GM12878 (cell line): ENCODE data around the gene NUMA1. TPM values are rescaled to one million over a fixed set of nuclear protein-coding genes. Genes with fewer than 3 reads are reported as not detected.

Experiments used
- ATAC-seq: fragments of 200-7000 bp; cut with Tn5 transposase; 3 replicates; pipeline ENCODE4 v1.9.1; 2020; ENCODE audit warnings: mild to moderate bottlenecking, moderate library complexity
- BruUV-seq: library from RNA; stranded (reverse); fragments of 400-500 nt; replicated peaks from 2 replicates; lab custom pipeline; 2021; lab: Mats Ljungman, UMichigan
- CTCF ChIA-PET: fragments of 300-600 bp; sonication (Branson Sonifier 250); formaldehyde crosslinking; extraction: SDS; loops from one replicate; lab custom pipeline; 2021; ENCODE audit warnings: inconsistent platforms; lab: Yijun Ruan, JAX
- POLR2A ChIA-PET: fragments of 350-600 bp; formaldehyde crosslinking; extraction: SDS; loops from one replicate; lab custom pipeline; 2021; ENCODE audit warnings: inconsistent platforms; lab: Charles Lee
- RAD21 ChIA-PET: fragments of 300-600 bp; sonication (Branson Sonifier 250); formaldehyde crosslinking; loops from one replicate; lab custom pipeline; 2023; ENCODE audit warnings: antibody characterized with exemption; ENCODE audit not compliant: unreplicated experiment; lab: Charles Lee
- SMC1A ChIA-PET: fragments of 300-600 bp; sonication (Branson Sonifier 250); formaldehyde crosslinking; loops from one replicate; lab custom pipeline; 2023; ENCODE audit not compliant: unreplicated experiment, uncharacterized antibody; lab: Charles Lee
- DNase-seq: peaks from one replicate; pipeline ENCODE4 v3.0.0-alpha.2; 2011; ENCODE audit warnings: low read depth, low spot score
- FAIRE-seq: peaks from 3 replicates; lab custom pipeline; 2011; peaks lifted over from hg19 to GRCh38; lab: Jason Lieb, UNC
- H2AFZ ChIP-seq: 2 replicates; pipeline ENCODE4 v1.6.0; 2011; ENCODE audit warnings: low read depth, low read length, control low read depth; ENCODE audit not compliant: control insufficient read depth
- H3K27ac ChIP-seq: 2 replicates; pipeline ENCODE4 v1.5.1; 2011; ENCODE audit warnings: control low read depth; ENCODE audit not compliant: control insufficient read depth, insufficient read depth
- H3K27me3 ChIP-seq, 2 experiments: replicated peaks in 1 of 2; 2 replicates each; pipeline versions ENCODE4 v1.6.0 to v1.6.1; 2011; ENCODE audit warnings: low read length in 1 of 2; ENCODE audit not compliant: control insufficient read depth in 2 of 2, insufficient read depth in 2 of 2
- H3K36me3 ChIP-seq, 2 experiments: 2 replicates each; pipeline ENCODE4 v1.5.1; 2011; ENCODE audit warnings: low read length in 1 of 2; ENCODE audit not compliant: control insufficient read depth in 2 of 2, insufficient read depth in 2 of 2
- H3K4me1 ChIP-seq: 2 replicates; pipeline ENCODE4 v1.6.1; 2011; ENCODE audit warnings: mild to moderate bottlenecking, low read length, moderate library complexity, mixed read lengths; ENCODE audit not compliant: control insufficient read depth, insufficient read depth
- H3K4me2 ChIP-seq: 2 replicates; pipeline ENCODE4 v1.6.0; 2011; ENCODE audit warnings: control low read depth; ENCODE audit not compliant: control insufficient read depth, insufficient read depth
- H3K4me3 ChIP-seq: fragments of 200-600 bp; sonication (generic); 2 replicates; pipeline ENCODE4 v1.5.1; 2016
- H3K79me2 ChIP-seq: 2 replicates; pipeline ENCODE4 v1.6.0; 2011; ENCODE audit warnings: low read length; ENCODE audit not compliant: control insufficient read depth, insufficient read depth
- H3K9ac ChIP-seq: 2 replicates; pipeline ENCODE4 v1.8.0; 2011; ENCODE audit warnings: low read length, control low read depth, mixed read lengths; ENCODE audit not compliant: control insufficient read depth, insufficient read depth
- H3K9me3 ChIP-seq: replicated peaks from 3 replicates; pipeline ENCODE4 v1.5.1; 2011; ENCODE audit warnings: mild to moderate bottlenecking, low read length; ENCODE audit not compliant: control insufficient read depth, insufficient read depth
- H4K20me1 ChIP-seq: 2 replicates; pipeline ENCODE4 v1.6.0; 2011; ENCODE audit not compliant: control insufficient read depth, insufficient read depth
- ATF7 ChIP-seq: fragments of 450-650 bp; IDR thresholded peaks from 2 replicates; pipeline ENCODE4 v1.6.1; 2016; ENCODE audit warnings: low read depth, mild to moderate bottlenecking
- EP300 ChIP-seq, 2 experiments: fragments of 150-350 bp in 1 of 2; IDR thresholded peaks; 2 replicates each; pipeline ENCODE4 v1.6.1; 2011 to 2012; ENCODE audit warnings: low read depth in 2 of 2, low read length in 2 of 2, borderline replicate concordance in 1 of 2, improper control_type of control experiment in 1 of 2, inconsistent platforms in 1 of 2; ENCODE audit not compliant: control insufficient read depth in 1 of 2
- ETV6 ChIP-seq, 2 experiments: fragments of 450-650 bp in 1 of 2; IDR thresholded peaks in 1 of 2; conservative IDR thresholded peaks in 1 of 2; 2 replicates each; pipeline ENCODE4 v1.6.1; 2014; ENCODE audit warnings: antibody characterized with exemption in 1 of 2, borderline replicate concordance in 1 of 2, low read depth in 1 of 2, mild to moderate bottlenecking in 1 of 2, moderate library complexity in 1 of 2
- FOS ChIP-seq: IDR thresholded peaks from 3 replicates; pipeline ENCODE4 v1.6.1; 2011; ENCODE audit warnings: borderline replicate concordance; ENCODE audit not compliant: insufficient read length; ENCODE audit errors: extremely low read depth
- HCFC1 ChIP-seq: fragments of 150-350 bp; IDR thresholded peaks from 2 replicates; pipeline ENCODE4 v1.6.1; 2014; ENCODE audit warnings: low read length
- KAT2A ChIP-seq: conservative IDR thresholded peaks from 2 replicates; pipeline ENCODE4 v1.6.1; 2011; ENCODE audit warnings: low read depth, low read length; ENCODE audit not compliant: control insufficient read depth
- KDM1A ChIP-seq: fragments of 200-600 bp; sonication (generic); IDR thresholded peaks from 2 replicates; pipeline ENCODE4 v1.6.1; 2016; ENCODE audit warnings: borderline replicate concordance
- NRF1 ChIP-seq: conservative IDR thresholded peaks from 2 replicates; pipeline ENCODE4 v1.6.1; 2011; ENCODE audit warnings: mild to moderate bottlenecking, low read depth, low read length, improper control_type of control experiment
- PAX5 ChIP-seq: IDR thresholded peaks from 2 replicates; pipeline ENCODE4 v1.6.1; 2011; ENCODE audit warnings: low read depth, low read length, borderline replicate concordance
- PKNOX1 ChIP-seq: fragments of 450-650 bp; IDR thresholded peaks from 2 replicates; pipeline ENCODE4 v1.6.1; 2016; ENCODE audit warnings: mild to moderate bottlenecking
- POLR2AphosphoS2 ChIP-seq: IDR thresholded peaks from 2 replicates; pipeline ENCODE4 v1.6.1; 2011; ENCODE audit warnings: low read depth, mild to moderate bottlenecking, low read length, improper control_type of control experiment, moderate library complexity
- RUNX3 ChIP-seq: IDR thresholded peaks from 2 replicates; pipeline ENCODE4 v1.6.1; 2012; ENCODE audit warnings: low read length, inconsistent platforms
- SMC3 ChIP-seq: IDR thresholded peaks from 2 replicates; pipeline ENCODE4 v1.6.1; 2011; ENCODE audit warnings: low read length, improper control_type of control experiment, borderline replicate concordance
- ZNF207 ChIP-seq: fragments of 450-650 bp; IDR thresholded peaks from 2 replicates; pipeline ENCODE4 v1.6.1; 2014; ENCODE audit warnings: antibody characterized with exemption, mild to moderate bottlenecking, borderline replicate concordance
- ZNF217 ChIP-seq: fragments of 450-650 bp; IDR thresholded peaks from 2 replicates; pipeline ENCODE4 v1.6.1; 2017; ENCODE audit warnings: antibody characterized with exemption, mild to moderate bottlenecking
- ZNF622 ChIP-seq: fragments of 450-650 bp; IDR thresholded peaks from 2 replicates; pipeline ENCODE4 v1.6.1; 2017; ENCODE audit warnings: mild to moderate bottlenecking, inconsistent platforms
- WGBS: methylation state at CpG from one replicate; pipeline ENCODE4 v1.1.6; 2016; ENCODE audit warnings: low lambda C conversion rate; ENCODE audit not compliant: insufficient replicate concordance, insufficient coverage; ENCODE audit errors: missing lambda C conversion rate; 5-methylcytosine and 5-hydroxymethylcytosine counted together
- in situ Hi-C: fragments of 300-500 bp; cut with MboI; formaldehyde crosslinking; loops from 9 replicates; pipeline ENCODE4 v1.14.3; 2018; ENCODE audit warnings: mixed read lengths
- intact Hi-C: fragments of 100-400 bp; cut with micrococcal nuclease; formaldehyde crosslinking; loops from one replicate; pipeline ENCODE4 v1.14.2; 2022; ENCODE audit not compliant: unreplicated experiment
- polyA plus RNA-seq, 11 experiments: library from polyadenylated mRNA; depleted of rRNA in 4 of 11; unstranded in 6 of 11; stranded (reverse) in 5 of 11; fragments of >200 nt; fragmentation: Nextera tagmentation in 4 of 11; fragmentation: Illumina TruSeq in 1 of 11; extraction: Ambion mirVana in 4 of 11; extraction: Trizol in 1 of 11; gene quantifications; 1 replicate in 1 of 11; 2 replicates in 10 of 11; pipeline versions ENCODE4 v1.2.1 to v1.2.3, GENCODE V29; 2011 to 2016; ENCODE audit warnings: inconsistent platforms in 2 of 11, missing spikeins in 2 of 11, low read depth in 1 of 11
- total RNA-seq, 4 experiments: library from RNA; depleted of rRNA in 3 of 4; stranded (reverse); fragments of >200 nt in 3 of 4; fragmentation: Illumina TruSeq in 1 of 4; extraction: Trizol in 1 of 4; gene quantifications; 2 replicates each; pipeline versions ENCODE4 v1.2.1 to v1.2.3, GENCODE V29; 2013 to 2021
- TF ChIP-seq, protein P1 (sequence below): IDR thresholded peaks from 2 replicates; pipeline ENCODE4 v1.6.1; 2012; ENCODE audit warnings: low read depth, low read length, improper control_type of control experiment

NUMA1 gene
- total and polyA plus RNA-seq, 10 of the 15 experiments (the other 5 are each of a cell fraction or from before 2014, with no cell fraction given) = 5.5 to 111 (median 61.0) TPM

DNA sequence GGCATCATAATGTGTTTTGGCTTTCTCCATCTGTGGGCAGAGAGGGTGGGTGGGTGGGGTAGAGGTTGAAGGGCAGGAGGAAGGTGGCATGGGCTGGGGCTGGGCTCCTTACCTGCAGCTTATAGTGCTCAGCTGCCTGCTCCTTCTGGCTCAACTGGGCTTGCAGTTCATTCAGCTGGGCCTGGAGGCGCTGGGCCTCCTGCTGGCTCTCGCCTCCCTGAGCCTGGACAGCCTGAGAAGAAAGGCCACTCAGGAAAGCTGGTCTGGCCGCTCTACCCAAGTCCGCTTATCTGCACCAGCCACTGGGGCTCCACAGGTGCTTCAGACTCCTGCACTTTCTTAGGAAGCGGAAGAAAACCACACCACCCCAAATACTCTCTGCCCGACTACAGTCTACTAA, 71.2 kb downstream of the NUMA1 start:
- Histone ChIP-seq H3K27ac (no peak overlapping the region), H3K4me3 (no peak overlapping the region), H3K4me2 (no peak overlapping the region), H3K4me1 (no peaks in the 10 kb centered on the region), H3K9ac (no peak overlapping the region), H3K79me2 (no peaks in the 10 kb centered on the region), H3K27me3 (no peaks in the 10 kb centered on the region), H3K36me3 (peaks cover 45 to 69% of the 10 kb centered on the region in 2 experiments; a peak in 3 of 4 replicates), H2AFZ (no peak overlapping the region), H4K20me1 (0 out of 2 replicates have a peak, but pooled peaks cover 3% of the 10 kb centered on the region), H3K9me3 (no peaks in the 10 kb centered on the region)
- no peak for DNase-seq
- ChIA-PET RAD21 (interaction anchor here (0.6 kb wide), 1 partner anchor 80 kb away, joined by 3 read pairs; no protein-coding TSS in a partner anchor), SMC1A (interaction anchor here (1.1 to 2.0 kb wide), 4 partner anchors 22 to 81 kb away, joined by 3 to 7 read pairs (median 4); no protein-coding TSS in a partner anchor), CTCF (interaction anchor here (0.9 to 2.1 kb wide), 2 partner anchors 32 to 82 kb away, joined by 3 to 16 read pairs; no protein-coding TSS in a partner anchor), POLR2A (no interaction called here)
- no peak for FAIRE-seq
- ATAC-seq = no peak
- no TSS peak for BruUV-seq
- in situ Hi-C loops = no loop called here
- intact Hi-C loops = no loop called here
- WGBS = 100% methylated on average over 5 of the region's 6 CpGs
- TF ChIP-seq PKNOX1 (no peak), ZNF207 (no peak), SMC3 (no peak), FOS (no peak), POLR2AphosphoS2 (no peak), KAT2A (no peak), KDM1A (no peak), HCFC1 (no peak), ZNF622 (no peak), ETV6 (conservative IDR thresholded peaks at IDR 0.05 in 1 of 2, IDR thresholded peaks at IDR 0.05 in 1 of 2; ENCODE audit: borderline replicate concordance in 1 of 2, low read depth in 1 of 2) (no peak), ZNF217 (no peak), RUNX3 (no peak), ATF7 (no peak), EP300 (IDR thresholded peaks at IDR 0.05; ENCODE audit: borderline replicate concordance in 1 of 2, control insufficient read depth in 1 of 2, low read depth in 2 of 2, low read length in 2 of 2) (no peak), PAX5 (no peak), NRF1 (no peak)
- TF ChIP-seq, protein P1, sequence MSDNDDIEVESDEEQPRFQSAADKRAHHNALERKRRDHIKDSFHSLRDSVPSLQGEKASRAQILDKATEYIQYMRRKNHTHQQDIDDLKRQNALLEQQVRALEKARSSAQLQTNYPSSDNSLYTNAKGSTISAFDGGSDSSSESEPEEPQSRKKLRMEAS = no peak
